Sigmoid colon (tissue), 4 donors: ENCODE results near the gene CELA2B.
"Not testable (repeated sequence)": the region's sequence is repeated elsewhere in the genome, so short reads cannot be mapped to it uniquely, and the experiment has no call there.

Experiments
- CTCF ChIP-seq, 4 experiments: fragments of 450-650 bp in 3 of 4; fragments of 200-600 bp in 1 of 4; IDR thresholded peaks; one replicate each; pipeline ENCODE4 v1.5.1; 2016 to 2019; ENCODE audit warnings: antibody characterized with exemption in 4 of 4, mild to moderate bottlenecking in 3 of 4, moderate library complexity in 2 of 4
- POLR2A ChIP-seq, 2 donors: fragments of 450-650 bp; IDR thresholded peaks; one replicate each; pipeline ENCODE4 v1.6.1; 2016; ENCODE audit warnings: antibody characterized with exemption in 2 of 2, mild to moderate bottlenecking in 2 of 2, moderate library complexity in 2 of 2
- POLR2AphosphoS5 ChIP-seq, 4 donors: sonication (generic); formaldehyde crosslinking; IDR thresholded peaks; one replicate each; pipeline ENCODE4 v1.6.1; 2017; ENCODE audit warnings: antibody characterized with exemption in 4 of 4

DNA sequence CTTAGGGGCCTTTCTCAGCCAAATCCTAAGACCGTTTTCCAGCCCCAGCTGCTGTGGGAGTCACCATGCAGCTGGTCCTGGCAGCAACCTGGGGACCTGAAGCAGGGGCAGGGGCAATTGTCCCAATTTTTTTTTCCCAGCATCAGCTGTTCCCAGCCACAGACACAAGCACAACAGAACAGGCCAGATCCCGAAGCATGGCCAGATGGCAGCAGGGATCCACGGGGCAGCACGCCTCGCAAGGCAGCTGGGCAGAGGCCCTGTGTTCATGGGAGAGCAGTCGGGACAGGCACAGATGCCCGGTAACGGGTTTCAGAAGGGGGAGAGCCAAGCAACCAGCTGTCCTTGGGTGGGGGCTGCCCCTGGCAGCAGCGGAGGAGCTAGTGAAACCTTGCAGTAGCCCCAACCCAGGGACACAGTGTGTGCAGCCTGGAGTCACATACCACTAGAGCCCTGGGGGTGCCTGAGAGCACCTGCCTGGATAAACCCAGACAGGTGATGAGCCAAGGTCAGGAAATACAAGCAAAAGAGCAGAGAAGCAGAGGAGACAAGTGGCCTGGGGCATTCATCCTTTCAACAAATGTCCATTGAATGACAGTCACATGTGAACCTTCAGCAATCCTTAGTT lies 6.0 kb upstream of the CELA2B start:
- TF ChIP-seq POLR2A, CTCF, POLR2AphosphoS5 (IDR thresholded peaks at IDR 0.05): not testable (repeated sequence)
